MM.1S (cell line): ENCODE measurements around the gene DYNLT4.

Source experiments
- DNase-seq: peaks from one replicate; pipeline ENCODE4 v3.0.0-alpha.2; 2015
- H2AFZ ChIP-seq: fragments of 300-600 bp; sonication (generic); 2 replicates; pipeline ENCODE4 v1.6.0; 2016; ENCODE audit warnings: antibody characterized with exemption, low read length
- H3F3A ChIP-seq: fragments of 300-600 bp; sonication (generic); 2 replicates; pipeline ENCODE4 v1.6.1; 2016; ENCODE audit warnings: mild to moderate bottlenecking, antibody characterized with exemption, low read length, moderate library complexity, mixed read lengths; ENCODE audit not compliant: insufficient read depth
- H3K27ac ChIP-seq: fragments of 300-600 bp; sonication (generic); 2 replicates; pipeline ENCODE4 v1.5.1; 2016; ENCODE audit warnings: mild to moderate bottlenecking, low read length
- H3K27me3 ChIP-seq: fragments of 300-600 bp; sonication (generic); replicated peaks from 2 replicates; pipeline ENCODE4 v1.6.0; 2016; ENCODE audit warnings: low read length; ENCODE audit not compliant: insufficient read depth
- H3K36me3 ChIP-seq: fragments of 300-600 bp; sonication (generic); replicated peaks from 2 replicates; pipeline ENCODE4 v1.6.1; 2016; ENCODE audit warnings: mild to moderate bottlenecking, low read length, mixed read lengths; ENCODE audit not compliant: insufficient read depth
- H3K4me1 ChIP-seq: fragments of 300-600 bp; sonication (generic); 2 replicates; pipeline ENCODE4 v1.6.1; 2016; ENCODE audit warnings: low read length, mixed read lengths
- H3K4me2 ChIP-seq: fragments of 300-600 bp; sonication (generic); 2 replicates; pipeline ENCODE4 v1.6.0; 2016; ENCODE audit warnings: low read depth, low read length
- H3K4me3 ChIP-seq: fragments of 300-600 bp; sonication (generic); 2 replicates; pipeline ENCODE4 v1.5.1; 2016; ENCODE audit warnings: low read length, mixed read lengths
- H3K79me2 ChIP-seq: fragments of 300-600 bp; sonication (generic); 2 replicates; pipeline ENCODE4 v1.6.1; 2016; ENCODE audit warnings: mixed run types, low read length, mixed read lengths
- H3K9ac ChIP-seq: fragments of 300-600 bp; sonication (generic); 2 replicates; pipeline ENCODE4 v1.6.1; 2016; ENCODE audit warnings: low read length, mixed read lengths
- H3K9me2 ChIP-seq: fragments of 300-600 bp; sonication (generic); replicated peaks from 2 replicates; pipeline ENCODE4 v1.6.1; 2016; ENCODE audit warnings: mild to moderate bottlenecking, low read length, mixed read lengths; ENCODE audit not compliant: insufficient read depth
- H3K9me3 ChIP-seq: fragments of 300-600 bp; sonication (generic); replicated peaks from 2 replicates; pipeline ENCODE4 v1.6.1; 2016; ENCODE audit warnings: mild to moderate bottlenecking, low read length, mixed read lengths; ENCODE audit not compliant: insufficient read depth
- H4K20me1 ChIP-seq: fragments of 300-600 bp; sonication (generic); 2 replicates; pipeline ENCODE4 v1.6.1; 2016; ENCODE audit warnings: mild to moderate bottlenecking, low read length, moderate library complexity, mixed read lengths; ENCODE audit not compliant: insufficient read depth
- CTCF ChIP-seq: fragments of 300-600 bp; sonication (generic); IDR thresholded peaks from 2 replicates; pipeline ENCODE4 v1.5.1; 2016; ENCODE audit warnings: antibody characterized with exemption, low read length, mixed read lengths
- EZH2 ChIP-seq: fragments of 300-600 bp; sonication (generic); optimal IDR thresholded peaks from 2 replicates; pipeline ENCODE3; 2017; ENCODE audit warnings: low read depth, mild to moderate bottlenecking, antibody characterized with exemption, low read length, mixed read lengths
- EZH2phosphoT487 ChIP-seq: fragments of 300-600 bp; sonication (generic); IDR thresholded peaks from 2 replicates; pipeline ENCODE4 v1.6.1; 2018; ENCODE audit warnings: antibody characterized with exemption, low read length

Gene DYNLT4

GRCh38 chr1:44787506-44787905, 19.6 kb downstream of the DYNLT4 start:
- H3K4me2 ChIP-seq = no peak overlapping the region
- H3K27ac ChIP-seq = no peak overlapping the region
- H3K4me3 ChIP-seq = no peak overlapping the region
- DNase-seq = no peak
- no peaks in the 10 kb centered on the region for H3K79me2 ChIP-seq
- no peak overlapping the region for H3K9ac ChIP-seq
- no peaks in the 10 kb centered on the region for H3K27me3 ChIP-seq
- H4K20me1 ChIP-seq = no peaks in the 10 kb centered on the region
- no peaks in the 10 kb centered on the region for H3K36me3 ChIP-seq
- TF ChIP-seq EZH2 = no peak
- no peak for TF ChIP-seq CTCF
- H2AFZ ChIP-seq = no peak overlapping the region
- no peaks in the 10 kb centered on the region for H3K9me2 ChIP-seq
- H3F3A ChIP-seq = peaks cover 8% of the 10 kb centered on the region
- peaks cover 8% of the 10 kb centered on the region; the same call in 1 of the 2 replicates for H3K4me1 ChIP-seq
- no peaks in the 10 kb centered on the region for H3K9me3 ChIP-seq

GRCh38 chr1:44786841-44787426, 20.2 kb downstream of the DYNLT4 start:
- no peak overlapping the region for H3K27ac ChIP-seq
- DNase-seq = no peak
- H3K79me2 ChIP-seq = no peaks in the 10 kb centered on the region
- H2AFZ ChIP-seq = peak overlapping the region; percentile 64
- peaks cover 9% of the 10 kb centered on the region for H3F3A ChIP-seq
- H3K9ac ChIP-seq = no peak overlapping the region
- H3K9me3 ChIP-seq = no peaks in the 10 kb centered on the region
- peaks cover 8% of the 10 kb centered on the region; the same call in 1 of the 2 replicates for H3K4me1 ChIP-seq
- H3K36me3 ChIP-seq = no peaks in the 10 kb centered on the region
- H3K4me2 ChIP-seq = no peak overlapping the region
- H4K20me1 ChIP-seq = no peaks in the 10 kb centered on the region
- no peaks in the 10 kb centered on the region for H3K27me3 ChIP-seq
- H3K4me3 ChIP-seq = no peak overlapping the region
- no peak for TF ChIP-seq EZH2
- no peak for TF ChIP-seq EZH2phosphoT487
- TF ChIP-seq CTCF = no peak
- H3K9me2 ChIP-seq = no peaks in the 10 kb centered on the region

- peak overlapping the region; percentile 47 for H3K4me3 ChIP-seq
- peak; percentile 27 for DNase-seq
- no peak overlapping the region for H3K9ac ChIP-seq
- H3K4me1 ChIP-seq = peaks cover 8% of the 10 kb centered on the region; the same call in 1 of the 2 replicates
- no peaks in the 10 kb centered on the region for H4K20me1 ChIP-seq
- TF ChIP-seq EZH2 (no peak), CTCF (peak; percentile 90)
- H3K27me3 ChIP-seq = no peaks in the 10 kb centered on the region
- H3K9me2 ChIP-seq = no peaks in the 10 kb centered on the region
- no peak overlapping the region for H3K27ac ChIP-seq
- no peaks in the 10 kb centered on the region for H3K9me3 ChIP-seq
- peaks cover 13% of the 10 kb centered on the region for H3F3A ChIP-seq
- peak overlapping the region; percentile 71 for H3K4me2 ChIP-seq
- no peaks in the 10 kb centered on the region for H3K36me3 ChIP-seq
- no peaks in the 10 kb centered on the region for H3K79me2 ChIP-seq
- peak overlapping the region; percentile 64 for H2AFZ ChIP-seq
Observed at GRCh38 chr1:44786138-44786840, 20.9 kb downstream of the DYNLT4 start.
